Testis (tissue), 3 donors: ENCODE results near the gene AXIN1. TPM values are rescaled to one million over a fixed set of nuclear protein-coding genes. Genes with fewer than 3 reads are reported as not detected.
A peak's percentile ranks its signal among the peaks of the same experiment; 100 is the strongest.

Source experiments
- DNase-seq: peaks from one replicate; pipeline ENCODE4 v3.0.0-alpha.2; 2019
- H3K27ac ChIP-seq, 2 donors: fragments of 200-600 bp; sonication (generic); one replicate each; pipeline ENCODE4 v1.5.1; 2019
- H3K27me3 ChIP-seq: fragments of 200-600 bp; sonication (generic); one replicate; pipeline ENCODE4 v1.5.1; 2019
- H3K36me3 ChIP-seq: fragments of 200-600 bp; sonication (generic); one replicate; pipeline ENCODE4 v1.5.1; 2017; ENCODE audit warnings: low read depth; ENCODE audit errors: missing control alignments
- H3K4me1 ChIP-seq: fragments of 200-600 bp; sonication (generic); one replicate; pipeline ENCODE4 v1.5.1; 2019
- H3K4me3 ChIP-seq, 2 donors: fragments of 200-600 bp; sonication (generic); one replicate each; pipeline ENCODE4 v1.5.1; 2017 to 2019
- H3K9me3 ChIP-seq: fragments of 200-600 bp; sonication (generic); one replicate; pipeline ENCODE4 v1.5.1; 2017
- POLR2A ChIP-seq: fragments of 450-650 bp; IDR thresholded peaks from one replicate; pipeline ENCODE4 v1.6.1; 2017; ENCODE audit warnings: antibody characterized with exemption, mild to moderate bottlenecking, moderate library complexity
- WGBS, 2 donors: methylation state at CpG; one replicate each; pipeline ENCODE4 v1.1.5; 2018; 5-methylcytosine and 5-hydroxymethylcytosine counted together
- intact Hi-C: fragments of 100-400 bp; cut with DNase I; formaldehyde crosslinking; loops from one replicate; pipeline ENCODE4 v1.15.1; 2023; ENCODE audit warnings: low total_unique reads
- polyA plus RNA-seq: library from polyadenylated mRNA; stranded (reverse); fragments of 350-450 nt; fragmentation: Illumina TruSeq; extraction: RNeasy Lipid Tissue Mini Kit (QIAGEN cat#74804); gene quantifications from one replicate; pipeline ENCODE4 v1.2.3, GENCODE V29; 2014; ENCODE audit warnings: low read depth, low replicate concordance; ENCODE audit not compliant: insufficient read depth
- total RNA-seq, 2 donors: library from RNA; depleted of rRNA; stranded (reverse); fragments of >200 nt; gene quantifications; one replicate each; pipeline ENCODE4 v1.2.3, GENCODE V29; 2016
- TF ChIP-seq, protein P1 (sequence below), 3 experiments: fragments of 450-650 bp in 2 of 3; fragments of 200-600 bp in 1 of 3; sonication (generic) in 1 of 3; IDR thresholded peaks; one replicate each; pipeline ENCODE4 v1.5.1; 2016 to 2019; ENCODE audit warnings: antibody characterized with exemption in 3 of 3, mild to moderate bottlenecking in 2 of 3, moderate library complexity in 1 of 3

AXIN1 gene
- total and polyA plus RNA-seq, 3 donors from 2014 or later: 19.4 to 32.0 (median 30.6) TPM

DNA sequence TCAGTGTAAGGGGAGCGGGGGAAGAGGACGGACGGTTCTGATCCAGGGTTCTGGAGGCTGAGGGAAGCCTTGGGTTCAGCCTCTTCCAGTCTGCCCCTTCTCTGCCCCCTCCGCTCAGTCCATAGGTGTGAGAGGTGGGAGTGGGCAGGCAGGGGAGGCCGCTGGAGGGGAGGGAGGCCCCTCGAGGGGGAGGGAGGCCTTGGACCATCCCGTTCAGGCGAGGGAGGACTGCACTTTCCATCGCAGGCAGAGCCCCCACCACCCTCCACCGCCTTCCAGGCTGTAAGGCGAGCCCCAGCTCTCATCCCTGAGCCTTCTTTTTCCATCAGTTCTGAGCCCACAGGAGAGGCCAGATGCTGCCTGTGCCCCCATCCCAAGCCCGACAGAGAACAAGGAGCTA, 4.2 kb upstream of the AXIN1 start:
- H3K27ac ChIP-seq: no peak overlapping the region
- intact Hi-C loops: no loop called here
- no peak for DNase-seq
- H3K9me3 ChIP-seq: no peaks in the 10 kb centered on the region
- no peak for TF ChIP-seq POLR2A
- TF ChIP-seq, protein P1, sequence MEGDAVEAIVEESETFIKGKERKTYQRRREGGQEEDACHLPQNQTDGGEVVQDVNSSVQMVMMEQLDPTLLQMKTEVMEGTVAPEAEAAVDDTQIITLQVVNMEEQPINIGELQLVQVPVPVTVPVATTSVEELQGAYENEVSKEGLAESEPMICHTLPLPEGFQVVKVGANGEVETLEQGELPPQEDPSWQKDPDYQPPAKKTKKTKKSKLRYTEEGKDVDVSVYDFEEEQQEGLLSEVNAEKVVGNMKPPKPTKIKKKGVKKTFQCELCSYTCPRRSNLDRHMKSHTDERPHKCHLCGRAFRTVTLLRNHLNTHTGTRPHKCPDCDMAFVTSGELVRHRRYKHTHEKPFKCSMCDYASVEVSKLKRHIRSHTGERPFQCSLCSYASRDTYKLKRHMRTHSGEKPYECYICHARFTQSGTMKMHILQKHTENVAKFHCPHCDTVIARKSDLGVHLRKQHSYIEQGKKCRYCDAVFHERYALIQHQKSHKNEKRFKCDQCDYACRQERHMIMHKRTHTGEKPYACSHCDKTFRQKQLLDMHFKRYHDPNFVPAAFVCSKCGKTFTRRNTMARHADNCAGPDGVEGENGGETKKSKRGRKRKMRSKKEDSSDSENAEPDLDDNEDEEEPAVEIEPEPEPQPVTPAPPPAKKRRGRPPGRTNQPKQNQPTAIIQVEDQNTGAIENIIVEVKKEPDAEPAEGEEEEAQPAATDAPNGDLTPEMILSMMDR (IDR thresholded peaks at IDR 0.05): no peak
- H3K36me3 ChIP-seq: no peaks in the 10 kb centered on the region
- no peaks in the 10 kb centered on the region for H3K27me3 ChIP-seq
- no peak overlapping the region for H3K4me3 ChIP-seq
- H3K4me1 ChIP-seq: no peaks in the 10 kb centered on the region
- 55 to 72% methylated on average over 6 to 12 of the region's 12 CpGs for WGBS, 2 donors

DNA sequence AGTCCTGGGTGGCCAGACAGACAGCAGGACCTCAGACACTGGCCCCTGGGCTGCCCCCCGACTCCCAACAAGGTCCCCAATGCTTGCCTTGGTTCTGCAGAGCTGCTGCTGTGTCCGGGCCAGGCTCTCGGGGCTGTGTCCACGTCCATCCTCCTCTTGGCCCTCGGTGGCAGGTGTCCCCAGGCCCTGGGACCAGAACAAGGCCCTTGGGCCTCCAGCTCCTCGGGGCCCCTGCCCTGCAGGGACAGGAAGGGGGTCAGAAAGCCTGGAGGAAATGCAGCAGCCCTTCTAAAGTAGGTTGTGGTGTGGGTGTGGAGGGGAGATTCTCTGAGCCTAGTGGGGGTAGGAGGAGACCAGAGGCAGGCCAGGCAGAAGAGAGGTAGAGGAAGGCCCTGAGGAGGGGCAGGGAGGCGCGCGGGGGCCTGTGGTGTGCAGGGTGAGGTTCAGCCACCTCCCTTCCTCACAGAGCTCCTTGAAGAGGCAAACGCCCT, 2.5 kb upstream of the AXIN1 start:
- Histone ChIP-seq H3K9me3 (no peaks in the 10 kb centered on the region), H3K4me1 (no peaks in the 10 kb centered on the region), H3K4me3 (no peak overlapping the region), H3K36me3 (no peaks in the 10 kb centered on the region), H3K27ac (no peak overlapping the region), H3K27me3 (no peaks in the 10 kb centered on the region)
- TF ChIP-seq, protein P1 (IDR thresholded peaks at IDR 0.05): no peak
- TF ChIP-seq POLR2A: no peak
- intact Hi-C loops: no loop called here
- DNase-seq: no peak
- 84 to 86% methylated on average over 5 to 10 of the region's 10 CpGs for WGBS, 2 donors

DNA sequence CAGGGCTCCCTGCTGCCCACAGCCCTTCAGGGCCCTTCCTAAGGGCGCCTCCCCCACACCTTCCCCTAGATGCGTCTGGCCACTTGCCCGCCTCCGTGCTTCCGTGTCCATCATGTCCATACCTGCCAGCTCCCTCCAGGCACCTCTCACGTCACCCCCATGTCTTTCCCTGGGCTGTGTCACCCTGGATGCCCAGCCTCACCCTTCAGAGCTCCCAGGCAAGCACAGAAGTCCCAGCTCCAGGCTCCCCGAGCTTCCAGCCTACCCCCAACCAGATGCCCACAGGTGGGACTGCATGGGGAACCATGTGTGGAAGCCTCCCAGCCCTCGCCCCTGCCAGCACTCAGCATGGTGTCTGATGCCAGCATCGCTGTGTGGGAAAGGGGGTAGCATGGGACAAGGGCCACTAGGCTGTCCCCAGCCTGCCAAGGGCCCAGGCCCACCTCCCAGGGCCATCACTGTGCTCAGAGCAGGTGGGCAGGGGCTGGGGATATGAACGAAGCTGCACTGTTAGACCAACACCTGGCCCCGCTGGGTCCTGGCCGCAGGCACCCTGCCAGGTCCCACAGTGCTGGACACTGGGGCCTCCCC, 1.9 kb upstream of the AXIN1 start:
- no peaks in the 10 kb centered on the region for H3K9me3 ChIP-seq
- no peak for TF ChIP-seq POLR2A
- TF ChIP-seq, protein P1 (IDR thresholded peaks at IDR 0.05): no peak
- no peak for DNase-seq
- whole genome bisulfite sequencing, 2 donors: 80 to 85% methylated on average over 10 to 12 of the region's 12 CpGs
- intact Hi-C loops: no loop called here
- no peak overlapping the region for H3K4me3 ChIP-seq
- H3K27ac ChIP-seq: no peak overlapping the region
- H3K4me1 ChIP-seq: no peaks in the 10 kb centered on the region
- no peaks in the 10 kb centered on the region for H3K36me3 ChIP-seq
- H3K27me3 ChIP-seq: no peaks in the 10 kb centered on the region

DNA sequence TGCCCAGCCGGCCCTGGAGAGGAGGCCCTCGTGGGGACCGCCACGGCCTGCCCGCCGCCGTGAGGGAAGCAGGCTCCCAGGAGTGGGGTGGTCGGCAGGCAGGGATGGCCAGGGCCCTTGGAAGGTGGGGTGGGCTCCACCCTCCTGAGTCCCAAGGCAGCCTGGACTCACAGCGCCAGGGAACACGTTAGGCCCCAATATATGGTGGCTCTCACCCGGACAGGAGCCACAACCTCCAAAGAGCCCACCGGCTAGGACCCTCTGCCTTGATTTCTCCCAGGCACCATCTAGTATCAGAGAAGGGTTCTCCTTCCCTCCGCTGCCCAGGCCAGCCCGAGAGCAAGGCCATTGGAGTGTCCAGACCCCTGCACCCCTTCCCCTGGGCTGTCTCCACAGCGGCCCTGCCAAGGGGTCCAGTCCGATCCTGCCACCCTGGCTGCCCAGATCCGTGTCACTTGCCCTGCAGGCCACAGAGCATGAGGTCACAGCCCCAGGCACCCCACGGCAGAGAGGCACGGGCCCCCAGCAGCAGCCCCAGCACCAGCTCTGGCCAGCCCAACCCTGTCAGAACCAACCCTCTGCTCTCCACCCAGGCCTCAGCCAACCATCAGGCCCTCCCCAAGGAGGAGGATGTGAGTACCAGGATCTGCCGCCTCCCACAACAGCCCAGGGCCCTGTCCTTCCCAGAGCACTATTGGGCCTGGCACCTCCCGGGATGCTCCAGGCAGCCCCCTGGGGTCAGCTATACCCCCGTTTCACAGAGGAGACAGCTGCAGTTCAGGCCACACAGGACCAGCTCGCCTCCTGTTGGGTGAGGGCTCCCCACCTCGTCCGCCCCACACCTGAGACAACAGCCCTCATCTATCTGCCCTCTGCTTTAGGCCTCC, 1.1 kb upstream of the AXIN1 start:
- H3K36me3 ChIP-seq: no peaks in the 10 kb centered on the region
- no peaks in the 10 kb centered on the region for H3K4me1 ChIP-seq
- H3K27me3 ChIP-seq: no peaks in the 10 kb centered on the region
- H3K4me3 ChIP-seq: peak overlapping the region; percentile 35 to 43
- DNase-seq: no peak
- WGBS, 2 donors: 59% methylated on average over 16 to 24 of the region's 25 CpGs
- H3K27ac ChIP-seq: peak overlapping the region; percentile 27 to 59
- no peaks in the 10 kb centered on the region for H3K9me3 ChIP-seq
- intact Hi-C loops: no loop called here
- TF ChIP-seq, protein P1 (IDR thresholded peaks at IDR 0.05): no peak
- no peak for TF ChIP-seq POLR2A
